DOHH2 (cell line): ENCODE results near the gene NTNG2.

ENCODE experiments used
- EZH2phosphoT487 ChIP-seq: fragments of 200-600 bp; sonication (generic); IDR thresholded peaks from 2 replicates; pipeline ENCODE4 v1.6.1; 2017; ENCODE audit warnings: borderline replicate concordance, mild to moderate bottlenecking, antibody characterized with exemption, low read length, moderate library complexity, mixed read lengths
- TF ChIP-seq, protein P1 (sequence below): fragments of 200-600 bp; sonication (generic); IDR thresholded peaks from one replicate; pipeline ENCODE4 v1.5.1; 2014; ENCODE audit warnings: antibody characterized with exemption, mild to moderate bottlenecking, low read depth, low read length; ENCODE audit not compliant: poor library complexity, severe bottlenecking

GRCh38 chr9:132267660-132268059 is 105.8 kb downstream of the NTNG2 start:
- TF ChIP-seq, protein P1, sequence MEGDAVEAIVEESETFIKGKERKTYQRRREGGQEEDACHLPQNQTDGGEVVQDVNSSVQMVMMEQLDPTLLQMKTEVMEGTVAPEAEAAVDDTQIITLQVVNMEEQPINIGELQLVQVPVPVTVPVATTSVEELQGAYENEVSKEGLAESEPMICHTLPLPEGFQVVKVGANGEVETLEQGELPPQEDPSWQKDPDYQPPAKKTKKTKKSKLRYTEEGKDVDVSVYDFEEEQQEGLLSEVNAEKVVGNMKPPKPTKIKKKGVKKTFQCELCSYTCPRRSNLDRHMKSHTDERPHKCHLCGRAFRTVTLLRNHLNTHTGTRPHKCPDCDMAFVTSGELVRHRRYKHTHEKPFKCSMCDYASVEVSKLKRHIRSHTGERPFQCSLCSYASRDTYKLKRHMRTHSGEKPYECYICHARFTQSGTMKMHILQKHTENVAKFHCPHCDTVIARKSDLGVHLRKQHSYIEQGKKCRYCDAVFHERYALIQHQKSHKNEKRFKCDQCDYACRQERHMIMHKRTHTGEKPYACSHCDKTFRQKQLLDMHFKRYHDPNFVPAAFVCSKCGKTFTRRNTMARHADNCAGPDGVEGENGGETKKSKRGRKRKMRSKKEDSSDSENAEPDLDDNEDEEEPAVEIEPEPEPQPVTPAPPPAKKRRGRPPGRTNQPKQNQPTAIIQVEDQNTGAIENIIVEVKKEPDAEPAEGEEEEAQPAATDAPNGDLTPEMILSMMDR = no peak
- TF ChIP-seq EZH2phosphoT487 = no peak
